Astrocyte (in vitro differentiated cells and primary cell): ENCODE measurements around the gene ITFG1.

Experiments used
- EZH2 ChIP-seq: IDR thresholded peaks from 2 replicates; pipeline ENCODE4 v1.6.1; 2012; ENCODE audit warnings: mild to moderate bottlenecking, low read length, inconsistent platforms; ENCODE audit not compliant: insufficient read depth
- TF ChIP-seq, protein P1 (sequence below): IDR thresholded peaks from 2 replicates; pipeline ENCODE4 v1.5.1; 2011; ENCODE audit warnings: low read depth, mild to moderate bottlenecking, inconsistent platforms, low read length, moderate library complexity; ENCODE audit not compliant: insufficient read depth

DNA sequence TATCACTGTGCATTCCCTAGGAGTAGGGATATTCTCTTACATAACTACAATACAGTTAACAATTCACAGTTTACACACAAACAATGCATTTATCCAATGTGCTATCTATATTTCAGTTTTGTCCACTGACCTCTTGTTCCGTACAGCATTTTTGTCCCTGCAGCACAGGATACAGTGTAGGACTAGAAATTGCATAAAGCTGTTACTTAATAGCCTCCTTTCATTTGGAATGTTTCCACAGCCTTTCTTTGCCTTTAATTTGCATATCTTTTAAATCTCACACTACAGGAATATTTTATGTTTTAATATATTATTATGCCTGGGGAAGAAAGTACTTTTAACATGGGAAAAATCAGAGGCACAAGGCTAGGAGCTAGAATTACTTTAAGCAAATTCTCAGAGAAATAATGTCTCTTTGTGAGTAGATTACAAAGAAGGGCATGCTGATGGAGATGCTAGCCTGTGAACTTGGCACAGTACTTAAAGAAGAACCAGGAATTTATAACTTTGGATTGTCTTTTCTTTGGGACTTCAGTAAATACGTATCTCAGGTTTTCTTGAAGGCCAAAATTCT, 144.3 kb downstream of the ITFG1 start:
- TF ChIP-seq, protein P1, sequence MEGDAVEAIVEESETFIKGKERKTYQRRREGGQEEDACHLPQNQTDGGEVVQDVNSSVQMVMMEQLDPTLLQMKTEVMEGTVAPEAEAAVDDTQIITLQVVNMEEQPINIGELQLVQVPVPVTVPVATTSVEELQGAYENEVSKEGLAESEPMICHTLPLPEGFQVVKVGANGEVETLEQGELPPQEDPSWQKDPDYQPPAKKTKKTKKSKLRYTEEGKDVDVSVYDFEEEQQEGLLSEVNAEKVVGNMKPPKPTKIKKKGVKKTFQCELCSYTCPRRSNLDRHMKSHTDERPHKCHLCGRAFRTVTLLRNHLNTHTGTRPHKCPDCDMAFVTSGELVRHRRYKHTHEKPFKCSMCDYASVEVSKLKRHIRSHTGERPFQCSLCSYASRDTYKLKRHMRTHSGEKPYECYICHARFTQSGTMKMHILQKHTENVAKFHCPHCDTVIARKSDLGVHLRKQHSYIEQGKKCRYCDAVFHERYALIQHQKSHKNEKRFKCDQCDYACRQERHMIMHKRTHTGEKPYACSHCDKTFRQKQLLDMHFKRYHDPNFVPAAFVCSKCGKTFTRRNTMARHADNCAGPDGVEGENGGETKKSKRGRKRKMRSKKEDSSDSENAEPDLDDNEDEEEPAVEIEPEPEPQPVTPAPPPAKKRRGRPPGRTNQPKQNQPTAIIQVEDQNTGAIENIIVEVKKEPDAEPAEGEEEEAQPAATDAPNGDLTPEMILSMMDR: no peak
- TF ChIP-seq EZH2: no peak
